HG03575 (cell line): ENCODE data around the gene TMEM223.
"Not testable (repeated sequence)": the region's sequence is repeated elsewhere in the genome, so short reads cannot be mapped to it uniquely, and the experiment has no call there.

Source experiments
- ATAC-seq: cut with Tn5 transposase; IDR thresholded peaks from one replicate; pipeline ENCODE4 v1.9.1; 2021; ENCODE audit not compliant: unreplicated experiment, insufficient number of reproducible peaks, low FRiP score; ENCODE audit errors: extremely low read depth

Gene TMEM223, protein sequence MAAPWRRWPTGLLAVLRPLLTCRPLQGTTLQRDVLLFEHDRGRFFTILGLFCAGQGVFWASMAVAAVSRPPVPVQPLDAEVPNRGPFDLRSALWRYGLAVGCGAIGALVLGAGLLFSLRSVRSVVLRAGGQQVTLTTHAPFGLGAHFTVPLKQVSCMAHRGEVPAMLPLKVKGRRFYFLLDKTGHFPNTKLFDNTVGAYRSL

DNA sequence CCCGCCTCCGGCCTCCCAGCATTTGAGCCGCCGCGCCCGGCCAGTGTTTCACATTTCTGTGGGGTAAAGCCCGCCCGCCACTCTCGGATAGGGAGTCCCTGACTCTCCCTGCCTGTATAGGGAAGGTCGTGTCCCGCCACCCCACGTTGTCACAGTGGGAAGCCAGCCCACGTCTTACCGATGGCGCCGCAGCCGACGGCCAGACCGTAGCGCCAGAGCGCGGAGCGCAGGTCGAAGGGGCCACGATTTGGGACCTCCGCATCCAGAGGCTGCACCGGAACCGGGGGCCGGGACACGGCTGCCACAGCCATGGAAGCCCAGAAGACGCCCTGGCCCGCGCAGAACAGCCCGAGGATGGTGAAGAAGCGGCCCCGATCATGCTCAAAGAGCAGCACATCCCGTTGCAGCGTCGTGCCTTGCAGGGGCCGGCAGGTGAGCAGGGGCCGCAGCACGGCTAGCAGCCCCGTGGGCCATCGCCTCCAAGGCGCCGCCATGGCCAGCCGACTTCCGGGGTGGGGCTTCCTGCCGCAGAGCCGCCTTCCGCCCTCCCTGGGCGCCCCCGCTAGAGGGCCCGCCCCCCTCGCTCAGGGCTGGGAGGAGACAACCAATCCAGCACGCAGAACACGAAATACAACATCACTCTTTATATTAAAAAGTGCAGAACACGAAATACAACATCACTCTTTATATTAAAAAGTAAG, at the start of gene TMEM223:
Gene TMEM223 (minus strand): TSS at position 506 of the 701 bp plus-strand sequence. CDS start 12 bp downstream, at position 494.
- no peak for ATAC-seq

GRCh38 chr11:62840721-62841360, 49.0 kb upstream of the TMEM223 start:
- ATAC-seq, result not testable (repeated sequence)

DNA sequence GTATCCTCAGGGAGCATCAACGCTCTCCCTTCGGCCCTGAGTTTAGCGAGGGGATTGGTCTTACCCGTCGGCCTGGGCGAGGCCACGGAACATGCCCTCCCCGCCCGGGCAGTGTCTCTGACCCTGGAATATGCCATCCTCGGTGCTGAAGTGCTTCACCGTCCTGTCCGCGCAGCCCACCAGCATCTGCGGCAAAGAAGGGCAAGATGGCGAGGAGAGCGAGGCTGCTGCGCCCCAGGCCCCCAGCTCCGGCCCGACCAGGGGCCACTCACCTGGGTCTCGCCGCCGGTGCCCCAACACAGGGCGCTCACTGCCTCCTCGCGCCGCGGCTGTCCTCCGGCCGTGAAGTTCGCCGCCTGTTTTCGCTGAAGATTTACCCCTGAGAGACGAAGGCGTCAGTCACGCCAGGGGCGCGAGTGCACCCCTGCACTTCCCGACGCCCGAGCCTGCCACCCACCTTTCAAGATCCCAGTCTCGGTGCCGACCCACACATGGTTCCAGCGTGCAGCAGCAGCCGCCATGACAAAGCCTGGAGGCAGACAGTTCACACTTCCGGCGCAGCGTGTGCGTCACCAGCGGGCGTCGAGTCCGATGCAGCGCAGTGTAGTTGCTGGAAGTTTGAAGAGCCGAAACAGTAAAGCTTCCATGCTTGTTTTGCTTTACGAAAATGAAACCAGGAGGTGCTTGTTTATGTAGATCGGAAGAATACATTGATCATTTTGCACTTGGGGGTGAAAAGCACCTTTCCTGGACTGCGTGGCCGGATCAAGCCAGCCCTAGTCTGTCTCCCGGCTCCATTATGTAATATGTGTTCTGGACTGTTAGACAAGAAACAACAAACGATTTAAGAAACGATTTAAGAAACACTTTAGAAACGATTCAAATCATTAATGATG, 47.5 kb upstream of the TMEM223 start, which contains the start of gene WDR74:
Gene WDR74 (minus strand): TSS at position 541 of the 896 bp plus-strand sequence. CDS start 20 bp downstream, at position 521.
- peak; percentile 32 for ATAC-seq

DNA sequence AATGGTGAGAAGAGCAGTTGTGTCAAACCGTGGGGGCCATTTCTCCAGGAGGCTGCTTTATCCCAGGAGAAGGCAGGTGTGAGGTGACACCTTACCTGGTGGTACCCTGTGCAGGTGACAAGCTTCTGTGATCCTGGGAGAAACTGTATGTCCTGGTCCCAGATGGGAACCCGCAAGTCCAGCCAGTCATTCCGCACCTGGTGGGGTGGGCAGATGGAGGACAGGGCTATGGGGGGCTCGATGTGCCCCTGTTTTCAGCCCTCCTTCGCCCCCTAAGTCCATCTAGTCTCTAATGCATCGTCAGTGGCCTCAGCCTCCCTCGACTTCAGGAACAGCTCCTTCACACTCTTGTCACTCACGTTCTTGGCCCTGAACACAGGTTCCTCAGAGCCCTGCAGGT, 43.5 kb upstream of the TMEM223 start:
- ATAC-seq, result no peak

DNA sequence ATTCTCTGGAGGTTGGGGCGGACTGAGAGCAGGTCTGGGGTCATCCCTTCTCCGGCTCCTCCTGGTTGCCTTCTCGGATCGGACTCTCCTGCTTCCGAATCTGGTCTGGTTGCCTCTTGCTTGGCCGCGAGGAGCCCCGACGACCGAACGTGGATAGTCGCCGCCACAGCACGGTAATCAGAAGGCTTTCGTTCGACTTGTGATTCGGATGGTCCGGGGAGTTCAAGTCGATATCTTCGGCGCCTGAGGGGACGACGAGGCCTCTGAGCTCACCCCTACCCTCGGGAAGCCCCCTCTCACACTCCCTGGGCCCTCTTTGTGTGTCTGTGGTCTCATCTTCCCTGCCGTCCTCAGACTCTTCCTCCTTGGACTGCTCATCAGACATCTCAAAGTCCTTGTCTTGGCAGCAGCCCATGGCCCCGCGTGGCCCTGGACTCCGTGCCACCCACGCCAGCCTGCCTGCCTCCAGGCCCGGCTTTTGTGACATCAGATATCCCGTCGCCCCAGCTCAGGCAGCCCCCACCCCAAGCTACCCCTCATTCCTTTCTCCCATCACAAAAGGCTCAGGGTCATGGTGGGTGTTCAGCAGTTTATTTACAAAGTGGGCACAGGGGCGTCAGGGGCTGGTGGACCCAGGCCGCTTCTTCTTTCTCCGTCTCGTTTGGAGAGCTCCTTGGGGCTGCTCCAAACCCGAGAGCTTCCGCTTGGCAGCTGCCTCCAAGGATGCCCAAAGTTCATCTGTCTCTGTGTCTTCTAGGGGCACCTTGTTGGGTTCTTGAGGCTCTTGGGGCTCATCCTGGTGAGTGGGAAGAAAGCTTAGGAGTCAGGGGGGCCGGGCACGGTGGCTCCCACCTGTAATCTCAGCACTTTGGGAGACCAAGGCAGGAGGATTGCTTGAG, 40.8 kb upstream of the TMEM223 start, which contains the start of gene TEX54:
Gene TEX54 (minus strand): TSS at position 506 of the 899 bp plus-strand sequence.
- no peak for ATAC-seq

DNA sequence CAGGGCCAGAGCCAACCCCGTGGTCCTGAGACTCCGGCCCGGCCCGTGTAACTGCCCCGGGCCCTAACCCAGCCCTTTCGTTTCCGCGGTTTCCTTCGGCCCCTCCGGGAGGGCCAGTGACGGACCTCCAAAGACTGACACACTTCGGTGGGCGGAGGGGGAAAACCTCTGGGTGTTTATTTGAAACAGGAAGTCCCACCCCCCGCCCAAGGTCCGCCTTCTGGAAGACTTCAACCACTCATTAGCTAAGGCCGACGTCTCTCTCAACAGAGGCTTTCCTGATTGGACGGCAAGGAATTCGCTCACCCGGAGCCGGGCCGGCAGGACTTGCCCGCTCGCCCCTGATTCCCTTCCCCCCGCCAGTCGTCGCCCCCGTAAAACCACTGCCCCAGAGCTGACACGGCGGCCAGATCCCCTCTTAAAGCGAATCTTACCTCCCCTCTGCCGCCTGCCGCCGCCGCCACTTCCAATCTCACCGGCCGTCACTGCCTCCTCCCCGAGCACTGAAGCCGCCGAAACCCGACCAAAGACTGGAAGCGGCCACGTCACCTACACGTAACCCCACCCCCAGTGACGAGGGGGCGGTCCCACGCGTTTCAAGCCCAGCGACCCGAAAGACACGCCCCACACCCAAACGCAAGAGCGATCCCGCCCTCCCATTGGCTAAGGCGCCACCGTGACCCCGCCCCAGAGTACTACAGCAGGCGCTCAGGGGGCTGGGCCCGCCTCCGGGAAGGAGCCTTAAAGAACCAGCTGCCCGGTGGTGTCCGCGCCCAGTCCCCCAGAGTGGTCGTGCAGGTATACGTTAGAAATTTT, 39.9 kb upstream of the TMEM223 start, which contains the start of gene STX5:
Gene STX5 (minus strand): TSS at position 532 of the 816 bp plus-strand sequence. CDS start 808 bp downstream, outside the sequence.
- ATAC-seq, result peak; percentile 38

GRCh38 chr11:62830904-62831519, 39.2 kb upstream of the TMEM223 start:
- ATAC-seq, result no peak

GRCh38 chr11:62828130-62828529, 36.3 kb upstream of the TMEM223 start:
- ATAC-seq, result not testable (repeated sequence)

GRCh38 chr11:62823677-62824076, 31.9 kb upstream of the TMEM223 start:
- ATAC-seq, result no peak

GRCh38 chr11:62817129-62817528, 25.3 kb upstream of the TMEM223 start:
- no peak for ATAC-seq

DNA sequence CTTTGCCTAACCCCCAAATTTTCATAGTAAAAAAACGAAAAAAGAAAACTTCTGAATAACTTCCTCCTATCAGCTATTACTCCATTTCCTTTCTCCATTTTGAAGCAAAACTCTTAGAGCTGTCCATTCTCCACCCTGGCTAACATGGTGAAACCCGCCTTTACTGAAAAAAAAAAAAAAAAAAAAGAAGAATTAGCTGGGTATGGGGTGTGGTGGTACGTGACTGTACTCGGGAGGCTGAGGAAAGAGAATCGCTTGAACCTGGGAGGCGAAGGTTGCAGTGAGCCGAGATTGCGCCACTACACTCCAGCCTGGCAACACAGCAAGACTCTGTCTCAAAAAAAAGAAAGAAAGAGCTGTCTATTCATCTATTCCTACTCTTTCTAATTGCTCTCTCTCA, 24.8 kb upstream of the TMEM223 start:
- ATAC-seq, result no peak

GRCh38 chr11:62811659-62812058, 19.9 kb upstream of the TMEM223 start:
- no peak for ATAC-seq

DNA sequence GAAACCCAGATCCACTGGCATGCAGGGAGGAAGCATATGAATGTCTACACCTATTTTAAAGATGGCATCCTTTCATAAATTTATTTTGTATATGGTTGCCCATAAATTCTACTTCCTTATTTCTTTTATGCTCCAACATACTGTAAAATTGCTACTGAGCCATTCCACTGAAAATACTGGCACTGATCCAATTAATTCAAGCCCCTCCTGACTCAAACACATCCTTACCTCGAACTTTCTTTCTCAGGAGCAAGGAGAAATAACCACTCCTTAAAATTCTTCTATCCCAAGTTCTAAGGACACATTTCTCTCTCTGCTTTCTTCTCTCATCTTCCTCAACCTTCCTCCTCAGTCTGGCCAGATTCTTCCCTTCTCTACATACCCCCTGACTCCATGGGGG, 18.9 kb upstream of the TMEM223 start:
- no peak for ATAC-seq

DNA sequence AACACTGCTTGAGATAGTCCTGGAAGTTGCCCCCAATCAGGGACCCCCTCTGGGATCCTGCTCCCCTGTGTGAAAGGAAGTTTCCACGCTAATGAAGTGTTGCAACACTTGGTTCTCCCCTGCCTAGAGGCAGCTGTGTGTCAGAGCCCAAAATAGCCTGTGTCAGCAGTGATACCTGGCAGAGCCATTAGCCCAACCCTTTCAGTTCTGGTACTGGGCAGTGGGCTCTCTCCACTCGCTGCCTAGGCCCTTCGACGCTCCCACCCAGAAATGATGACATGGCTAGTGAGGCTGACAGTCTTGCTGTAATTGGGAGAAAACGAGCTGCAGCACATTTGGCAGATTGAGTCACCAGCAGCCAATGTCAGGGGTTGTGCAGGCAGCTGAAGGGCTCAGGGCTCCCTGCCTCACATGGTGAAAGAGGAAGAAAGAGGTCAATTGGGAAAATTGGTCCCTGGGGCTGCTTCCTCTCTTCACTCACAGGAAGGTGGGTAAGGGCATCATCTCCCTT, 14.9 kb upstream of the TMEM223 start:
- no peak for ATAC-seq

GRCh38 chr11:62805961-62806441, 14.2 kb upstream of the TMEM223 start:
- no peak for ATAC-seq

DNA sequence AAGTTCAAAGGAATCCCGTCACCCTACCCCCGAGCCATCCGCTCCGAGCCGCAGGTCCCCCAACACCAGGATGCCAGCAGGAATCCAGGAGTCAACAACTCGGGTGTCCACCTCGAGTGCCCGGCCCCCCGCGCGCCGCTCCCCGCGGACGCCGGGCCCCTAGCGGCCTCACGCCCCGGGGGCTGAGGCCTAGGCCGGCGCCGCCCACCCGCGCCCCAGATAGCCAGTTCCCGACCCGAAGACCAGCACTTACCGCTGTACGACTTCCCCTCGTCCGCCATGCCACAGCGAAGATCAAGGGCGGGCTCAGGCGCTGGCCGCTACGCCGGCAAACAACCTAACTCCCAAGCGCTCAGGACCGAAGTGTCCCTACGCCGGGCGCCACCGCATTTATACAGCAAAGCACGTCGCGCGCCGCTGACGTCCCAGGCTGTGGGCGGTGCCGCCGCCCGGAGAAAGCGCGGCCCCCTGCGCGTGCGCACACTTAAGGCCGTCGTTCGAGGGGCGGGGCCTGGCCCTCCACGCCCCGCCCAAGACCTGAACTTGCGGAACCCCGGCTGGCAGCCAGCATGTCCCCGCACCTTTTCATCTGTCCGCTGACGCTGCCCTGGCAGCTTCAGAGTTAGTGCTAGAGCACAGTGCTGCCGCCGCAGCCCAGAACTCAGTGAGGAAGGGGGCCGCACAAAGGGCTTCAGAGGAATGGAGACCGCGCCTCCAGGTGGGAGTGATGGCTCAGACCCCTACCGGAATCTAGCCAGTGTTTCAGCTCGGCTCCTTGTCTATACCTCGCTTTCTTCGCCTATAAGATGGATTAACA, 13.5 kb upstream of the TMEM223 start, which contains the start of gene NXF1:
Gene NXF1 (minus strand): TSS at position 365 of the 817 bp plus-strand sequence. CDS start 84 bp downstream, at position 281.
- ATAC-seq, result no peak
